PFSK-1 (cell line): ENCODE data around the gene LY6G6D.

Experiments used
- FOXP2 ChIP-seq: optimal IDR thresholded peaks from 2 replicates; pipeline ENCODE3; 2011; ENCODE audit warnings: borderline replicate concordance, control low read depth, inconsistent platforms; ENCODE audit not compliant: insufficient read depth; ENCODE audit errors: extremely low read length, extremely low read depth
- POLR2AphosphoS5 ChIP-seq: IDR thresholded peaks from 2 replicates; pipeline ENCODE4 v1.6.1; 2012; ENCODE audit warnings: low read depth, mild to moderate bottlenecking, control low read depth, low read length, moderate library complexity
- SIN3A ChIP-seq: IDR thresholded peaks from 2 replicates; pipeline ENCODE4 v1.6.1; 2012; ENCODE audit warnings: mild to moderate bottlenecking, low read length, moderate library complexity, borderline replicate concordance; ENCODE audit not compliant: insufficient read depth
- TAF1 ChIP-seq: IDR thresholded peaks from 2 replicates; pipeline ENCODE4 v1.6.1; 2012; ENCODE audit warnings: low read length, control low read depth, borderline replicate concordance; ENCODE audit not compliant: insufficient read depth
- TF ChIP-seq, protein P1 (sequence below), 2 experiments: IDR thresholded peaks; 2 replicates each; pipeline versions ENCODE4 v1.6.1 to v1.8.0; 2011 to 2012; ENCODE audit warnings: low read depth in 2 of 2, low read length in 2 of 2, control low read depth in 1 of 2, inconsistent platforms in 1 of 2, mild to moderate bottlenecking in 1 of 2, moderate library complexity in 1 of 2; ENCODE audit not compliant: insufficient read depth in 1 of 2

LY6G6D gene

DNA sequence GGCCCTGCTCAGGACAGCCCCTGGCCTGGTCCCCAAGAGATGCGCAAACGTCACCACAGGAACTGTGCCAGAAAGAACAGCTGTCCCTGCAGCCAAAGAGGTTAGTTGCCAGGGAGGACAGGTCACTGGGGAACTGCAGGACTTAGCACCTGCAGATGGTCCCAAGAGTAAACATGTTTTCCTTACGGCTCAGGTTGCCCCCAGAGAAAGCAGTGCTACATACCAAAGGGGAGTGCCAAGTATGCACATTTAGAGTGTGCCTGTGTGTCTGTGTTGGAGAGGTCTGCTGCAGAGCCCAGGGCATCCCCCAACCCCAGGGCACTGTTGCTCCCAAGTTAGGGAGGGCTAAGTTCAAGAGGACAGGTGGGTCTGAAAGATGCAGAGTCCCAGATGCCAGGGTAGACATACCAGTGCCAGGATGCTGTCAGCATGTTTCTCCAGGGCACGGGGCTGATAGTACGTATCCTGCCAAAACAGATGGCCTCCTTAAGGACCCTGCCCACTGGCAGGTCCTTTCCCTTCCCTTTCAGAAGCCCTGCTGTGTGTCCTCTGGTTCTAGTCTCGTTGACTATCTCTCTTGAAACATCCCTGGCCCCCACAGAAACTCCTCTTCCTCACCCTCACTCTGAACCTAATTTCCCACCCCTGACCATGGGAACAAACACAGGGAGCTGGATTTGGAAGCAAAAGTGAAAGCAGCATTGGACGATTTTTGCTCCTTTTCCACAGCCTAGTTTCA is 13.3 kb upstream of the LY6G6D start:
- no peak for TF ChIP-seq SIN3A
- TF ChIP-seq FOXP2, result no peak
- no peak for TF ChIP-seq POLR2AphosphoS5
- TF ChIP-seq TAF1, result no peak
- TF ChIP-seq, protein P1, sequence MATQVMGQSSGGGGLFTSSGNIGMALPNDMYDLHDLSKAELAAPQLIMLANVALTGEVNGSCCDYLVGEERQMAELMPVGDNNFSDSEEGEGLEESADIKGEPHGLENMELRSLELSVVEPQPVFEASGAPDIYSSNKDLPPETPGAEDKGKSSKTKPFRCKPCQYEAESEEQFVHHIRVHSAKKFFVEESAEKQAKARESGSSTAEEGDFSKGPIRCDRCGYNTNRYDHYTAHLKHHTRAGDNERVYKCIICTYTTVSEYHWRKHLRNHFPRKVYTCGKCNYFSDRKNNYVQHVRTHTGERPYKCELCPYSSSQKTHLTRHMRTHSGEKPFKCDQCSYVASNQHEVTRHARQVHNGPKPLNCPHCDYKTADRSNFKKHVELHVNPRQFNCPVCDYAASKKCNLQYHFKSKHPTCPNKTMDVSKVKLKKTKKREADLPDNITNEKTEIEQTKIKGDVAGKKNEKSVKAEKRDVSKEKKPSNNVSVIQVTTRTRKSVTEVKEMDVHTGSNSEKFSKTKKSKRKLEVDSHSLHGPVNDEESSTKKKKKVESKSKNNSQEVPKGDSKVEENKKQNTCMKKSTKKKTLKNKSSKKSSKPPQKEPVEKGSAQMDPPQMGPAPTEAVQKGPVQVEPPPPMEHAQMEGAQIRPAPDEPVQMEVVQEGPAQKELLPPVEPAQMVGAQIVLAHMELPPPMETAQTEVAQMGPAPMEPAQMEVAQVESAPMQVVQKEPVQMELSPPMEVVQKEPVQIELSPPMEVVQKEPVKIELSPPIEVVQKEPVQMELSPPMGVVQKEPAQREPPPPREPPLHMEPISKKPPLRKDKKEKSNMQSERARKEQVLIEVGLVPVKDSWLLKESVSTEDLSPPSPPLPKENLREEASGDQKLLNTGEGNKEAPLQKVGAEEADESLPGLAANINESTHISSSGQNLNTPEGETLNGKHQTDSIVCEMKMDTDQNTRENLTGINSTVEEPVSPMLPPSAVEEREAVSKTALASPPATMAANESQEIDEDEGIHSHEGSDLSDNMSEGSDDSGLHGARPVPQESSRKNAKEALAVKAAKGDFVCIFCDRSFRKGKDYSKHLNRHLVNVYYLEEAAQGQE (IDR thresholded peaks at IDR 0.05; ENCODE audit: insufficient read depth in 1 of 2, low read depth in 2 of 2, low read length in 2 of 2), result no peak

- TF ChIP-seq SIN3A, result no peak
- no peak for TF ChIP-seq FOXP2
- no peak for TF ChIP-seq POLR2AphosphoS5
- TF ChIP-seq, protein P1 (IDR thresholded peaks at IDR 0.05; ENCODE audit: insufficient read depth in 1 of 2, low read depth in 2 of 2, low read length in 2 of 2), result no peak
- no peak for TF ChIP-seq TAF1
Observed at GRCh38 chr6:31702405-31702818, 12.7 kb upstream of the LY6G6D start.

DNA sequence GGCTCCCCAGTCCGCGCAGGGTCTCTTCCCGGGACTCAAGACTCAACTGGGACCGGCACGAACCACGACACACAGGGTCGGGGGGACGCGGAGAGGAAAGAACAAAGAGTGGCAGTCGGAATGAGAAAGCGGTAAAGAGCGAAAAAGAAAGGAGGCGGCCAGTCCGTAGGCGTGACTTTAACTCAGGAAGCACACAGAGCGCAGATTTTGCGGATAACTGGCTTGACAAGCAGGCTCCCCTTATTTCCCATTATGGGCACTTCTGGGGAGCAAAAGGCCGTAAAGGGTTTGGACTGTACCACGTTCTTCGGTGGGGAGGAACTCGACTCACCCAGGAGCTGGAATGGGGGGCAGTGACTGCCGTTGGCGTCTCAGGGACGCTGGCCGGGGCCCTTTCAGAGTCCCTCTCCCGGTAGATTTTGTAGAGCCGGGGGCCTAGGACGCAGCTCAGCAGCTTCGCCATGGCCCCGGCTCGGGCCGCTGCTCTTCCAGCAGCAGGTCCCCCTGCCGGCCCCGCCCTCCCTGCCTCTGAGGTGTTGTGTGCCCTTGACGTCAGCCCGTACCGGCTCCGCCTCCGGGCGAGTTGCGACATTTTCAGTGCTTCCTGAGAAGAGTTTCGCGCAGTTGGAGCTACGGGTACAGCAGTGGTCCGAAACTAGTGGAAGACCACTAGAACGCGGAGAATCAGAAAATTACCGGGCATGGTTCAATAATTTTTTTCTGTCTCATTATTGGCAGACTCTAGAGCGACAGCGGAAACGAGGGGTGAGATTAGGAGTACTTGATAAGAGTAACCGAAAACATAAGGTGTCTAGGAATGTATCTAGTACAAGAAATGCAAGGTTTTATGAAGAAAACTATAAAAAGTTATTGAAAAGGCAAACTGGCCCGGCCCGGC is 12.1 kb upstream of the LY6G6D start, which contains the start of gene ABHD16A:
ABHD16A (minus strand) TSS at position 506 of the 898 bp plus-strand sequence; CDS start at position 463, 43 bp downstream.
- TF ChIP-seq FOXP2 (peak; percentile 95), TAF1 (no peak), POLR2AphosphoS5 (peak; percentile 88), SIN3A (peak; percentile 52; the same call in 1 of the 2 replicates)
- TF ChIP-seq, protein P1 (IDR thresholded peaks at IDR 0.05; ENCODE audit: insufficient read depth in 1 of 2, low read depth in 2 of 2, low read length in 2 of 2), result no peak

- no peak for TF ChIP-seq TAF1
- TF ChIP-seq FOXP2, result no peak
- no peak for TF ChIP-seq POLR2AphosphoS5
- no peak for TF ChIP-seq SIN3A
- TF ChIP-seq, protein P1 (IDR thresholded peaks at IDR 0.05; ENCODE audit: insufficient read depth in 1 of 2, low read depth in 2 of 2, low read length in 2 of 2), result no peak
Observed at GRCh38 chr6:31705931-31706330, 9.2 kb upstream of the LY6G6D start.
